Measurements from ENCODE around the gene CCDC24. TPM values are rescaled to one million over a fixed set of nuclear protein-coding genes. Genes with fewer than 3 reads are reported as not detected.

Gene CCDC24
- total RNA-seq, 4 donors from 2014 or later, result 12.4 to 18.2 (median 15.7) TPM

DNA sequence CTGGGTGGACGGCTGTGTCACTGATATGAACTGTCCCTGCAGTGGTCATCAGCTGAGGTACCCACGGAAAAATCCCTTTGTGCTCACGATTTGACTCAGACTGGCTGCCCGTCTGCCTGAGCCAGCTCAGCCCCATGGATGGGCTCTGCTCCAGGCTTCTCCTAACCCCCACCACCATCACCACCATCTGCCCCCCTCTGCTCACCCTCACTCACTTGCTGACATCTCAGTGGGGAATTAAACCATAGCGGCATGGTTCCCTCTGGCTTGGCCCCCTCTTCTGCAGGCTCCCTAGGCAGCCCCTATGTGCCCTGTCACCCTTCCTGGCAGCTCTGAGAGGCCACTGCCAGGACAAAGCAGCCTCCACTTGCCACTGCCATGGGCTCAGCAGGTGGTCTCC lies 22.6 kb downstream of the CCDC24 start:
- Histone ChIP-seq H3K27me3 (no peaks in the 10 kb centered on the region), H3K4me3 (no peak overlapping the region), H3K4me1 (peaks cover 0 to 38% (median 0%) of the 10 kb centered on the region in 4 donors), H3K27ac (peak overlapping the region in 2 of 4 donors; percentile 57 to 66), H3K36me3 (no peaks in the 10 kb centered on the region), H3K9me3 (no peaks in the 10 kb centered on the region)
- DNase-seq, result no peak
- TF ChIP-seq POLR2A (IDR thresholded peaks at IDR 0.05), result no peak
- TF ChIP-seq, protein P1, sequence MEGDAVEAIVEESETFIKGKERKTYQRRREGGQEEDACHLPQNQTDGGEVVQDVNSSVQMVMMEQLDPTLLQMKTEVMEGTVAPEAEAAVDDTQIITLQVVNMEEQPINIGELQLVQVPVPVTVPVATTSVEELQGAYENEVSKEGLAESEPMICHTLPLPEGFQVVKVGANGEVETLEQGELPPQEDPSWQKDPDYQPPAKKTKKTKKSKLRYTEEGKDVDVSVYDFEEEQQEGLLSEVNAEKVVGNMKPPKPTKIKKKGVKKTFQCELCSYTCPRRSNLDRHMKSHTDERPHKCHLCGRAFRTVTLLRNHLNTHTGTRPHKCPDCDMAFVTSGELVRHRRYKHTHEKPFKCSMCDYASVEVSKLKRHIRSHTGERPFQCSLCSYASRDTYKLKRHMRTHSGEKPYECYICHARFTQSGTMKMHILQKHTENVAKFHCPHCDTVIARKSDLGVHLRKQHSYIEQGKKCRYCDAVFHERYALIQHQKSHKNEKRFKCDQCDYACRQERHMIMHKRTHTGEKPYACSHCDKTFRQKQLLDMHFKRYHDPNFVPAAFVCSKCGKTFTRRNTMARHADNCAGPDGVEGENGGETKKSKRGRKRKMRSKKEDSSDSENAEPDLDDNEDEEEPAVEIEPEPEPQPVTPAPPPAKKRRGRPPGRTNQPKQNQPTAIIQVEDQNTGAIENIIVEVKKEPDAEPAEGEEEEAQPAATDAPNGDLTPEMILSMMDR (IDR thresholded peaks at IDR 0.05), result no peak

DNA sequence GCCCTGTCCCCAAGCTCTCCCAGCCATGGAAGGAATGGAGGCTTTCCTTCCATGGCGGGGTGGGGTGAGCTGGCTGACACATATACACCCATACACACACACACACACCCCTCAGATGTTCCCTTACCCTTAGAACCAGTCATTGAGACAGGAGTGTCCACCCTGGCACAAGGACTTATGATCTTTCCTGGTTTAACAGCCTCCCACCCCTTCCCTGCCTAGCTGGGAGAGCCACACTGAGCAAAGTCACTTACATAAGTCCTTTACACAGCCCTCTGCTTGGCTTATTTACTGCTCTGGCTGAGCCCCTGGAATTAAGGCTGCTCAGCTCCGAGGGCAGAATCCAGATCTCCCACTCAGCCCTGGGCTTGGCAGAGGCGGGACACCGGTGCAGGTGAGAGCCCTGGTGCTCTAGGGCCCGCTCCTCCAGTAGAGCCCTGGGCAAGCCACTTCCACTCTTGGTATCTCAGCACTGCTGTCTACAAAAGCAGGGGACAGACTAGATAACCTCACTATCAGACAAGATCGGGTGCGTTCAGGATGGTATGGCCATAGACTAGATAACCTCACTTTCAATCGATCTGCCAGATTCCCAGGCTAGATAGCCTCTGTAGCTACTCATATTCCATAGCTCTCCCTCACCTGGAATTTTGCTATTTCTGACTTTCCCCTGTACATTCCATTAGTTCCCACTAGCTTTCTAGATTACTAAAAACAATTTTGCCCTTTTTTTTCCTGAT lies 23.1 kb downstream of the CCDC24 start:
- Histone ChIP-seq H3K4me1 (peaks cover 0 to 38% (median 0%) of the 10 kb centered on the region in 4 donors), H3K36me3 (no peaks in the 10 kb centered on the region), H3K27me3 (no peaks in the 10 kb centered on the region), H3K9me3 (no peaks in the 10 kb centered on the region), H3K4me3 (no peak overlapping the region), H3K27ac (peak overlapping the region in 2 of 4 donors; percentile 57 to 66)
- TF ChIP-seq POLR2A (IDR thresholded peaks at IDR 0.05), result no peak
- TF ChIP-seq, protein P1 (IDR thresholded peaks at IDR 0.05), result no peak
- no peak for DNase-seq

DNA sequence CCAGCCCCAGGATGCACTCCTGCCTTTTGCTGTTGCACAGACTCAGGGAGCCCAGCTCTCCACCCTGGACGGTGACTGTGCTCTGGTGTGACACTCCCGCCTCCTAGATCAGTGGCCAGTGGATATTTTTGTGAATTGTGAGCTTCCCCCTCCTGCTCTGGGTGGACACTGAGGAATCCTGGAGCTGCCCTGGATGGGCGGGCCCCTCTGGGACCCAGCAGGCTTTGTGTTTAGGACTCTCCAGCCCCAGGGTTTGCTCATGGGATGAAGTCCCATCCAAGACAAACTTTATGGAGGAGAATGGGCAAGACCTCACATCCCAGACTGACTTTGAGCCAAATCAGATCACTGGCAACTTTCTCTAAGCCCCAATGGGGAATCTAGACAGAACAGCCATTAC lies 23.8 kb downstream of the CCDC24 start:
- DNase-seq, result no peak
- Histone ChIP-seq H3K9me3 (no peaks in the 10 kb centered on the region), H3K27me3 (no peaks in the 10 kb centered on the region), H3K27ac (peak overlapping the region in 1 of 4 donors; percentile 57), H3K4me3 (no peak overlapping the region), H3K36me3 (no peaks in the 10 kb centered on the region), H3K4me1 (peaks cover 0 to 38% (median 0%) of the 10 kb centered on the region in 4 donors)
- no peak for TF ChIP-seq POLR2A (IDR thresholded peaks at IDR 0.05)
- TF ChIP-seq, protein P1 (IDR thresholded peaks at IDR 0.05), result no peak

DNA sequence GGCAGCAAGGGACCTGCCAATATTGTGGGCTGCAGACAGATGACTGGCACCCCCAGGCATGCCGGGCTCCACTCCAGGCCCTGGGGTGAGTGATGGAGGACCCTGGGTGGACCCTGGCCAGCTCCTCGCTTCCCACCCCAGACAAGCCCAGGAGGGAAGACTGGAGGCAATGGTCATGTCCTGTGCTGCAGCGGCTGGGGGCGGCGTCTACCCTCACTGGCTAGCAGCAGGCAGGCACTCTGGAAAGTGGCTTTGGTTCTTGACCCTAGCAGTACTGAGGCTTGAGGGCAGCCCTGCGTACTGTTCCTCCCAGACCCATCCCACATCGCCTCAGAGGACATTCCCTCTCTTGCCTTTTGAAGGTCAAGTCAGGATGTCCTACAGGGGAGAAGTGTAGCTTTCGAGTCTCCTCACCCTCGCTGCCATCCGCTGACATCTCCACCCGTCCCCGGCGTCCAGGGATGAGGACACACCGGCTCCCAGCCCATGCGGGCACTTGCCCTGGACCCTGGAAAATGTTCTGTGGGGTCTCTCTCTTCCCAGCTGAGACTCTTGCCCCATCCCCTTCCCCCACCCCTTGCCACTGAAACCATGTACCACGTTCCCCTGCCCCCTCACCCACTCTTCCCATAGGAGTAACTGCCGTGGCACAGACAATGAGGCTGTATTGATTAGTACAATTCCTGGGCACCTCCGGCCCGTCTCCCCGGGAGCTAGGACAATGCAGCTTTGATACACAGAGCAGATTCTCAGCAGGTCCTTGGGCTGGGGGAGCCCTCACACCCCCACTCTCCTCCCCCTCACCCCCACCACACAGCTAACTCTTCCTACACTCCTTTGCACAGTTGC lies 24.9 kb downstream of the CCDC24 start:
- H3K36me3 ChIP-seq, result no peaks in the 10 kb centered on the region
- no peaks in the 10 kb centered on the region for H3K9me3 ChIP-seq
- H3K4me3 ChIP-seq, result no peak overlapping the region
- TF ChIP-seq, protein P1 (IDR thresholded peaks at IDR 0.05), result no peak
- no peak for TF ChIP-seq POLR2A (IDR thresholded peaks at IDR 0.05)
- no peak overlapping the region for H3K27ac ChIP-seq
- H3K4me1 ChIP-seq, result peaks cover 0 to 38% (median 0%) of the 10 kb centered on the region in 4 donors
- H3K27me3 ChIP-seq, result no peaks in the 10 kb centered on the region
- DNase-seq, result no peak

DNA sequence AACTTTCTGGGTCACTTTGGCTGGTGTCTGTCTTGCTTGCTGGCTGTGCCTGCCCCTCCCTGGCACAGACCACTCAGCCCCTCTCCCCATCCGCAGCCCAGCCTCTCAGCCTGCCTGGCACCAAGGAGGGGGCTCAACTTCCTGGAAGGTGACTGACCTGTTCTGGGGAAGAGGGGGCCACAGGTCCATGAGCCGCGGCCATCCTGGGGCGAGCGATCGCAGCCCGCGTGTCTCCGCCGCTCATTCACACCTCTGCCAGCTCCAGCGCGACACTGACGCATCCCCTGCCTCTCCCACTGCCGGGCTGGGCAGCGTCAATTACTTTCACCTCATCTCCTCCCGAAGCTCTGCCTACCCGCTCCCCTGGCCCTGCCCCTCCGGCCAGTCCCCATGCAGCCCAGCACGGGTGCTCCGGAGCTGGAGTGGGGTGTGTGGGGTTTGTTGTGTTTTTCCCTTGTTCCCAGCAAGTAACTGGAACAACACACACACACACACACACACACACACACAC lies 25.5 kb downstream of the CCDC24 start:
- TF ChIP-seq, protein P1 (IDR thresholded peaks at IDR 0.05), result no peak
- TF ChIP-seq POLR2A (IDR thresholded peaks at IDR 0.05), result no peak
- no peak for DNase-seq
- peaks cover 0 to 31% (median 0%) of the 10 kb centered on the region in 4 donors for H3K4me1 ChIP-seq
- no peaks in the 10 kb centered on the region for H3K36me3 ChIP-seq
- H3K4me3 ChIP-seq, result no peak overlapping the region
- H3K27me3 ChIP-seq, result no peaks in the 10 kb centered on the region
- no peak overlapping the region for H3K27ac ChIP-seq
- no peaks in the 10 kb centered on the region for H3K9me3 ChIP-seq

Measured in Peyer's patch (tissue), 4 donors.